Stimulated activated CD4-positive, alpha-beta T cell treated with anti-CD3 and anti-CD28 coated beads, Interleukin-4, amount 100 ng/mL, for 24 hours (primary cell): Measurements from ENCODE around the gene ELOB.
A peak's percentile ranks its signal among the peaks of the same experiment; 100 is the strongest.

Experiments
- DNase-seq: peaks from one replicate; pipeline ENCODE4 v3.0.0-alpha.2; 2020

Gene ELOB

GRCh38 chr16:2777231-2777902 lies at the start of gene ELOB:
Gene ELOB (minus strand): TSS chr16:2777280. CDS start chr16:2777239, 41 bp downstream.
- peak; percentile 90 for DNase-seq

GRCh38 chr16:2825906-2826305 lies 48.8 kb upstream of the ELOB start:
- no peak for DNase-seq

GRCh38 chr16:2825049-2825742 lies 48.1 kb upstream of the ELOB start:
- no peak for DNase-seq

GRCh38 chr16:2824626-2825025 lies 47.5 kb upstream of the ELOB start:
- no peak for DNase-seq

- DNase-seq = no peak
Measured at GRCh38 chr16:2822496-2822895, 45.4 kb upstream of the ELOB start.

GRCh38 chr16:2822158-2822495 lies 45.0 kb upstream of the ELOB start:
- DNase-seq = no peak

GRCh38 chr16:2821487-2822157 lies 44.5 kb upstream of the ELOB start:
- no peak for DNase-seq

- no peak for DNase-seq
Measured at GRCh38 chr16:2820836-2821486, 43.9 kb upstream of the ELOB start.

GRCh38 chr16:2819939-2820835 lies 43.1 kb upstream of the ELOB start:
- no peak for DNase-seq

- no peak for DNase-seq
Measured at GRCh38 chr16:2819179-2819938, 42.3 kb upstream of the ELOB start.

- DNase-seq = no peak
Measured at GRCh38 chr16:2818272-2818876, 41.3 kb upstream of the ELOB start.

GRCh38 chr16:2817340-2818271 lies 40.5 kb upstream of the ELOB start:
- DNase-seq = no peak

- DNase-seq = peak; percentile 22
Measured at GRCh38 chr16:2816751-2817339, 39.8 kb upstream of the ELOB start, which contains the start of gene PRSS21. Gene PRSS21 (plus strand): TSS chr16:2817237. CDS start chr16:2817269, 32 bp downstream.

GRCh38 chr16:2815299-2815771 lies 38.3 kb upstream of the ELOB start:
- no peak for DNase-seq

GRCh38 chr16:2814551-2815298 lies 37.6 kb upstream of the ELOB start:
- no peak for DNase-seq

- DNase-seq = no peak
Measured at GRCh38 chr16:2813771-2814221, 36.7 kb upstream of the ELOB start.

- no peak for DNase-seq
Measured at GRCh38 chr16:2811703-2812471, 34.8 kb upstream of the ELOB start.

- no peak for DNase-seq
Measured at GRCh38 chr16:2810651-2811050, 33.6 kb upstream of the ELOB start.
